ENCODE data around the gene GUCA2A. TPM values are rescaled to one million over a fixed set of nuclear protein-coding genes. Genes with fewer than 3 reads are reported as not detected.

GUCA2A gene
- total RNA-seq: 1 to 10 TPM in 2 of 5 donors, not detected in 3; 1.8 to 3.1 TPM
- not detected for polyA plus RNA-seq
- long read RNA-seq, donor 1: 0 reads
- long read RNA-seq, donor 2, partial matches to known transcripts: 0 of 1 reads
- long read RNA-seq, donor 2, other reads (novel, unspliced or antisense): 0 of 1 reads
- long read RNA-seq, donor 3: 0 reads
- long read RNA-seq, donor 4: 0 reads
- long read RNA-seq, donor 5: 0 reads
- long read RNA-seq, donor 6: 0 reads
- long read RNA-seq, donor 7, transcript GUCA2A-201 (3 exons, 569 nt): major isoform, 8 of 8 reads
- long read RNA-seq, donor 7, partial matches to known transcripts: 0 of 8 reads
- long read RNA-seq, donor 7, other reads (novel, unspliced or antisense): 0 of 8 reads
- long read RNA-seq, donor 8: 0 reads
- long read RNA-seq, donor 9: 0 reads
- long read RNA-seq, donor 10: 0 reads

DNA sequence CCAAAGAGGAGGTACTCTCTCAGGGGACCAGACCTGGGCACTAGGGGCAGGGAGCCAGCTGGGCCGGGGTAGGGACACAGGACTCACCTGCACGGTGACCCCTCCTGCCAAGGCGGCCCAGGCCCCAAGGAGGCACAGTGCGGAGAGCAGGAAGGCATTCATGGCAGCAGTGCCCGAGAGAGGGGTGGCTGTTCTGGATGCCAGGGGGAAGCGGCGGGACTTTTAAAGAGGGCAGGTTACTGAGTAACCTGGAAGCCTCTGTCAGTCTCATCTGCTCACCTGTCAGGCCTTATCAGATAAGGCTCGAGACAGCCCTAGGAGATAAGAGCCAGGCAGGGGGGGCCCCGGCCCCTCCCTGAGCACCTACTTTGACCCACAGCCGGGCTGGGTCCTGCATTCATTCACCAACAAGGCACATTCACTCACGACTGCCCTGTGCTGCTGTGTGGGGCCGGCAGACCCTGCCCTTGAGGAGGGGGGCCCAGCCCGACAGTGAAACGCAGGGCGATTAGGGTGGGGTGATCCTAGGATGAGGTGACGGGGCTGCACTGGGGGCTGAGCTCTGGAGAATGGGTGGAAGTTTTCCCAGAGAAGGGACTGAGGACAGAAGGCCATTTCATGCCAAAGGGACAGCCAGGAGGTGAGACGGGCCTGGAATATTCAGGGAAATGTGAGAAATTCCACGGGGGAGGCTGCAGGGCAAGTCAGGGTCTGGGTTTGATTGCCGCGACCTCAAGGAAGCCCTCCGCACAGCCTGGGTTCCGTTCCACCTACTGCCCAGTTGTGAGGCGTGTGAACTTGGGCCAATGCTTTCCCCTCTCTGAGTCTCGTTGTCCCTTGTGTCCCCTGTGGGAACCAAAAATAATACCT, at the start of gene GUCA2A:
Gene GUCA2A (minus strand): TSS at position 195 of the 870 bp plus-strand sequence. CDS start 33 bp downstream, at position 162.
- intact Hi-C loops (cut with DNase I; ENCODE audit: low total_unique reads): no loop called here
- H3K9me3 ChIP-seq: peaks cover 0 to 15% (median 12%) of the 10 kb centered on the region in 4 donors
- H3K27me3 ChIP-seq: peaks cover 0 to 14% (median 0%) of the 10 kb centered on the region in 3 donors
- H3K4me3 ChIP-seq: no peak within 1 kb of the TSS
- H3K4me1 ChIP-seq: peaks cover 7 to 18% (median 9%) of the 10 kb centered on the region in 4 donors
- WGBS, 5 donors: 72 to 83% (median 79%) methylated on average over 21 to 24 of the region's 24 CpGs
- TF ChIP-seq POLR2A (IDR thresholded peaks at IDR 0.05) (no peak), POLR2AphosphoS5 (IDR thresholded peaks at IDR 0.05) (no peak), EP300 (IDR thresholded peaks at IDR 0.05) (no peak), CTCF (IDR thresholded peaks at IDR 0.05) (no peak)
- H3K27ac ChIP-seq: peak within 1 kb of the TSS in 1 of 5 donors; percentile 30
- no peak for DNase-seq
- H3K36me3 ChIP-seq: no peaks in the 10 kb centered on the region

GRCh38 chr1:42211224-42211623, 46.7 kb upstream of the GUCA2A start:
- TF ChIP-seq EP300 (IDR thresholded peaks at IDR 0.05) (no peak), POLR2A (IDR thresholded peaks at IDR 0.05) (no peak), CTCF (IDR thresholded peaks at IDR 0.05) (no peak), POLR2AphosphoS5 (IDR thresholded peaks at IDR 0.05) (no peak)
- 75 to 93% (median 88%) methylated on average over 2 of the region's 2 CpGs for WGBS, 5 donors
- Histone ChIP-seq H3K27me3 (no peaks in the 10 kb centered on the region), H3K4me1 (peaks cover 18 to 52% (median 32%) of the 10 kb centered on the region in 4 donors), H3K4me3 (no peak overlapping the region), H3K36me3 (peaks cover 0 to 13% (median 2%) of the 10 kb centered on the region in 4 donors), H3K27ac (no peak overlapping the region), H3K9me3 (no peaks in the 10 kb centered on the region)
- no peak for DNase-seq
- intact Hi-C loops (cut with DNase I; ENCODE audit: low total_unique reads): no loop called here

GRCh38 chr1:42210421-42211133, 46.0 kb upstream of the GUCA2A start:
- intact Hi-C loops (cut with DNase I; ENCODE audit: low total_unique reads): no loop called here
- H3K4me3 ChIP-seq: no peak overlapping the region
- H3K27me3 ChIP-seq: no peaks in the 10 kb centered on the region
- no peak for TF ChIP-seq POLR2AphosphoS5 (IDR thresholded peaks at IDR 0.05)
- TF ChIP-seq EP300 (IDR thresholded peaks at IDR 0.05): no peak
- TF ChIP-seq CTCF (IDR thresholded peaks at IDR 0.05): no peak
- no peak for TF ChIP-seq POLR2A (IDR thresholded peaks at IDR 0.05)
- H3K27ac ChIP-seq: no peak overlapping the region
- 74 to 88% (median 82%) methylated on average over 6 of the region's 6 CpGs for WGBS, 5 donors
- DNase-seq: no peak
- H3K9me3 ChIP-seq: no peaks in the 10 kb centered on the region
- H3K36me3 ChIP-seq: peaks cover 0 to 13% (median 5%) of the 10 kb centered on the region in 4 donors
- peaks cover 18 to 52% (median 32%) of the 10 kb centered on the region in 4 donors for H3K4me1 ChIP-seq
